ENCODE data around the gene AOC3. TPM values are rescaled to one million over a fixed set of nuclear protein-coding genes. Genes with fewer than 3 reads are reported as not detected.

AOC3 gene
- total and polyA plus RNA-seq, 2 of the 13 experiments (the other 11 are each of a cell fraction or from before 2014, with no cell fraction given), result 8.7 to 51.7 TPM

DNA sequence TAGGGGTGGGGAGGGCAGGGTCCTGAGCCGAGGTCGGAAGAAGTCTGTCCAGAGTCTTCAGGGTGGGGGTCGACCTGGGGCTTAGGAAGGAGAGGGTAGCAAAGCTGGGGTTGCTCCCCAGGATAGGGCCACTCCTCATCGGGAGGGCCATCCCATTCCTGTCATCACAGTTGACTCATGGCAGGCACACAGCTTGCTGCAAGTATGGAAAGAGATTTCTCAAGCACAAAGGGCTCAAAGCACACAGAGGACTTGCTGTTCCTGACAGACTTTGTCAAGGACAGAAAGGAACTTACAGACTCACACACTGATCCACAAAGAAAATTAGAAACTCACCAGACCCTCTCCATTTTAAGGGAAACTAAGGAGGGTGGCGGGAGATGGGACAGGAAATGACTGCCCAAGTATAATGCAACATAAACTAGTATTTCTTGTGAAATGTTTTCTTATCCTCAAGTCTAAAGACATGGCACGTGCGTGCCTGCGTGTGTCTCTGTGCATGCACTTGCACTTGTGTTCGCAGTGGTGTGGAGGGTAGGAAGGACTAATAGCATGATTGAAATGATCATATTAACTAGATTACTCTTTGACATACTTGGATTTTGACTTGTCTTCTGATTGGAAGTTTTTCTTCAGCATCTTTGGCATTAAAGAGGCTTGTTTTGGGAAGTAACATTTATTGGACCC, 4.3 kb upstream of the AOC3 start (continued):
- TF ChIP-seq, protein P1, sequence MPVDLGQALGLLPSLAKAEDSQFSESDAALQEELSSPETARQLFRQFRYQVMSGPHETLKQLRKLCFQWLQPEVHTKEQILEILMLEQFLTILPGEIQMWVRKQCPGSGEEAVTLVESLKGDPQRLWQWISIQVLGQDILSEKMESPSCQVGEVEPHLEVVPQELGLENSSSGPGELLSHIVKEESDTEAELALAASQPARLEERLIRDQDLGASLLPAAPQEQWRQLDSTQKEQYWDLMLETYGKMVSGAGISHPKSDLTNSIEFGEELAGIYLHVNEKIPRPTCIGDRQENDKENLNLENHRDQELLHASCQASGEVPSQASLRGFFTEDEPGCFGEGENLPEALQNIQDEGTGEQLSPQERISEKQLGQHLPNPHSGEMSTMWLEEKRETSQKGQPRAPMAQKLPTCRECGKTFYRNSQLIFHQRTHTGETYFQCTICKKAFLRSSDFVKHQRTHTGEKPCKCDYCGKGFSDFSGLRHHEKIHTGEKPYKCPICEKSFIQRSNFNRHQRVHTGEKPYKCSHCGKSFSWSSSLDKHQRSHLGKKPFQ (CRISPR knock-in tag; IDR thresholded peaks at IDR 0.05; ENCODE audit: insufficient replicate concordance), result no peak
- TF ChIP-seq, protein P2, sequence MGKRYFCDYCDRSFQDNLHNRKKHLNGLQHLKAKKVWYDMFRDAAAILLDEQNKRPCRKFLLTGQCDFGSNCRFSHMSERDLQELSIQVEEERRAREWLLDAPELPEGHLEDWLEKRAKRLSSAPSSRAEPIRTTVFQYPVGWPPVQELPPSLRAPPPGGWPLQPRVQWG (CRISPR knock-in tag; IDR thresholded peaks at IDR 0.05; ENCODE audit: borderline replicate concordance, low read depth), result no peak
- TF ChIP-seq CREM (IDR thresholded peaks at IDR 0.05) (no peak), CREM (CRISPR knock-in tag; IDR thresholded peaks at IDR 0.05) (no peak), ZSCAN29 (CRISPR knock-in tag; conservative IDR thresholded peaks at IDR 0.05) (no peak), POLR2G (IDR thresholded peaks at IDR 0.05; ENCODE audit: low read depth, low read length) (peak; percentile 49), ZNF446 (CRISPR knock-in tag; IDR thresholded peaks at IDR 0.05) (no peak), POLR2A (IDR thresholded peaks at IDR 0.05; ENCODE audit: insufficient read depth in 1 of 2, low read depth in 2 of 2, low read length in 2 of 2) (peak in 1 of 2 experiments; percentile 24; a peak in 1 of 4 replicates), ZFAT (CRISPR knock-in tag; conservative IDR thresholded peaks at IDR 0.05) (no peak), FOSL2 (CRISPR knock-in tag; IDR thresholded peaks at IDR 0.05) (peak; percentile 42; the same call in 1 of the 2 replicates), AGO2 (optimal IDR thresholded peaks at IDR 0.05; ENCODE audit: low read depth, low read length) (peak; percentile 31)
- TF ChIP-seq, protein P3, sequence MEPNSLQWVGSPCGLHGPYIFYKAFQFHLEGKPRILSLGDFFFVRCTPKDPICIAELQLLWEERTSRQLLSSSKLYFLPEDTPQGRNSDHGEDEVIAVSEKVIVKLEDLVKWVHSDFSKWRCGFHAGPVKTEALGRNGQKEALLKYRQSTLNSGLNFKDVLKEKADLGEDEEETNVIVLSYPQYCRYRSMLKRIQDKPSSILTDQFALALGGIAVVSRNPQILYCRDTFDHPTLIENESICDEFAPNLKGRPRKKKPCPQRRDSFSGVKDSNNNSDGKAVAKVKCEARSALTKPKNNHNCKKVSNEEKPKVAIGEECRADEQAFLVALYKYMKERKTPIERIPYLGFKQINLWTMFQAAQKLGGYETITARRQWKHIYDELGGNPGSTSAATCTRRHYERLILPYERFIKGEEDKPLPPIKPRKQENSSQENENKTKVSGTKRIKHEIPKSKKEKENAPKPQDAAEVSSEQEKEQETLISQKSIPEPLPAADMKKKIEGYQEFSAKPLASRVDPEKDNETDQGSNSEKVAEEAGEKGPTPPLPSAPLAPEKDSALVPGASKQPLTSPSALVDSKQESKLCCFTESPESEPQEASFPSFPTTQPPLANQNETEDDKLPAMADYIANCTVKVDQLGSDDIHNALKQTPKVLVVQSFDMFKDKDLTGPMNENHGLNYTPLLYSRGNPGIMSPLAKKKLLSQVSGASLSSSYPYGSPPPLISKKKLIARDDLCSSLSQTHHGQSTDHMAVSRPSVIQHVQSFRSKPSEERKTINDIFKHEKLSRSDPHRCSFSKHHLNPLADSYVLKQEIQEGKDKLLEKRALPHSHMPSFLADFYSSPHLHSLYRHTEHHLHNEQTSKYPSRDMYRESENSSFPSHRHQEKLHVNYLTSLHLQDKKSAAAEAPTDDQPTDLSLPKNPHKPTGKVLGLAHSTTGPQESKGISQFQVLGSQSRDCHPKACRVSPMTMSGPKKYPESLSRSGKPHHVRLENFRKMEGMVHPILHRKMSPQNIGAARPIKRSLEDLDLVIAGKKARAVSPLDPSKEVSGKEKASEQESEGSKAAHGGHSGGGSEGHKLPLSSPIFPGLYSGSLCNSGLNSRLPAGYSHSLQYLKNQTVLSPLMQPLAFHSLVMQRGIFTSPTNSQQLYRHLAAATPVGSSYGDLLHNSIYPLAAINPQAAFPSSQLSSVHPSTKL (CRISPR knock-in tag; IDR thresholded peaks at IDR 0.05), result 0 out of 2 replicates have a peak, but pooled peaks have one; percentile 12
- TF ChIP-seq, protein P4, sequence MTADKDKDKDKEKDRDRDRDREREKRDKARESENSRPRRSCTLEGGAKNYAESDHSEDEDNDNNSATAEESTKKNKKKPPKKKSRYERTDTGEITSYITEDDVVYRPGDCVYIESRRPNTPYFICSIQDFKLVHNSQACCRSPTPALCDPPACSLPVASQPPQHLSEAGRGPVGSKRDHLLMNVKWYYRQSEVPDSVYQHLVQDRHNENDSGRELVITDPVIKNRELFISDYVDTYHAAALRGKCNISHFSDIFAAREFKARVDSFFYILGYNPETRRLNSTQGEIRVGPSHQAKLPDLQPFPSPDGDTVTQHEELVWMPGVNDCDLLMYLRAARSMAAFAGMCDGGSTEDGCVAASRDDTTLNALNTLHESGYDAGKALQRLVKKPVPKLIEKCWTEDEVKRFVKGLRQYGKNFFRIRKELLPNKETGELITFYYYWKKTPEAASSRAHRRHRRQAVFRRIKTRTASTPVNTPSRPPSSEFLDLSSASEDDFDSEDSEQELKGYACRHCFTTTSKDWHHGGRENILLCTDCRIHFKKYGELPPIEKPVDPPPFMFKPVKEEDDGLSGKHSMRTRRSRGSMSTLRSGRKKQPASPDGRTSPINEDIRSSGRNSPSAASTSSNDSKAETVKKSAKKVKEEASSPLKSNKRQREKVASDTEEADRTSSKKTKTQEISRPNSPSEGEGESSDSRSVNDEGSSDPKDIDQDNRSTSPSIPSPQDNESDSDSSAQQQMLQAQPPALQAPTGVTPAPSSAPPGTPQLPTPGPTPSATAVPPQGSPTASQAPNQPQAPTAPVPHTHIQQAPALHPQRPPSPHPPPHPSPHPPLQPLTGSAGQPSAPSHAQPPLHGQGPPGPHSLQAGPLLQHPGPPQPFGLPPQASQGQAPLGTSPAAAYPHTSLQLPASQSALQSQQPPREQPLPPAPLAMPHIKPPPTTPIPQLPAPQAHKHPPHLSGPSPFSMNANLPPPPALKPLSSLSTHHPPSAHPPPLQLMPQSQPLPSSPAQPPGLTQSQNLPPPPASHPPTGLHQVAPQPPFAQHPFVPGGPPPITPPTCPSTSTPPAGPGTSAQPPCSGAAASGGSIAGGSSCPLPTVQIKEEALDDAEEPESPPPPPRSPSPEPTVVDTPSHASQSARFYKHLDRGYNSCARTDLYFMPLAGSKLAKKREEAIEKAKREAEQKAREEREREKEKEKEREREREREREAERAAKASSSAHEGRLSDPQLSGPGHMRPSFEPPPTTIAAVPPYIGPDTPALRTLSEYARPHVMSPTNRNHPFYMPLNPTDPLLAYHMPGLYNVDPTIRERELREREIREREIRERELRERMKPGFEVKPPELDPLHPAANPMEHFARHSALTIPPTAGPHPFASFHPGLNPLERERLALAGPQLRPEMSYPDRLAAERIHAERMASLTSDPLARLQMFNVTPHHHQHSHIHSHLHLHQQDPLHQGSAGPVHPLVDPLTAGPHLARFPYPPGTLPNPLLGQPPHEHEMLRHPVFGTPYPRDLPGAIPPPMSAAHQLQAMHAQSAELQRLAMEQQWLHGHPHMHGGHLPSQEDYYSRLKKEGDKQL (CRISPR knock-in tag; IDR thresholded peaks at IDR 0.05; ENCODE audit: low read depth), result no peak
- TF ChIP-seq, protein P5, sequence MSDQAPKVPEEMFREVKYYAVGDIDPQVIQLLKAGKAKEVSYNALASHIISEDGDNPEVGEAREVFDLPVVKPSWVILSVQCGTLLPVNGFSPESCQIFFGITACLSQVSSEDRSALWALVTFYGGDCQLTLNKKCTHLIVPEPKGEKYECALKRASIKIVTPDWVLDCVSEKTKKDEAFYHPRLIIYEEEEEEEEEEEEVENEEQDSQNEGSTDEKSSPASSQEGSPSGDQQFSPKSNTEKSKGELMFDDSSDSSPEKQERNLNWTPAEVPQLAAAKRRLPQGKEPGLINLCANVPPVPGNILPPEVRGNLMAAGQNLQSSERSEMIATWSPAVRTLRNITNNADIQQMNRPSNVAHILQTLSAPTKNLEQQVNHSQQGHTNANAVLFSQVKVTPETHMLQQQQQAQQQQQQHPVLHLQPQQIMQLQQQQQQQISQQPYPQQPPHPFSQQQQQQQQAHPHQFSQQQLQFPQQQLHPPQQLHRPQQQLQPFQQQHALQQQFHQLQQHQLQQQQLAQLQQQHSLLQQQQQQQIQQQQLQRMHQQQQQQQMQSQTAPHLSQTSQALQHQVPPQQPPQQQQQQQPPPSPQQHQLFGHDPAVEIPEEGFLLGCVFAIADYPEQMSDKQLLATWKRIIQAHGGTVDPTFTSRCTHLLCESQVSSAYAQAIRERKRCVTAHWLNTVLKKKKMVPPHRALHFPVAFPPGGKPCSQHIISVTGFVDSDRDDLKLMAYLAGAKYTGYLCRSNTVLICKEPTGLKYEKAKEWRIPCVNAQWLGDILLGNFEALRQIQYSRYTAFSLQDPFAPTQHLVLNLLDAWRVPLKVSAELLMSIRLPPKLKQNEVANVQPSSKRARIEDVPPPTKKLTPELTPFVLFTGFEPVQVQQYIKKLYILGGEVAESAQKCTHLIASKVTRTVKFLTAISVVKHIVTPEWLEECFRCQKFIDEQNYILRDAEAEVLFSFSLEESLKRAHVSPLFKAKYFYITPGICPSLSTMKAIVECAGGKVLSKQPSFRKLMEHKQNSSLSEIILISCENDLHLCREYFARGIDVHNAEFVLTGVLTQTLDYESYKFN (CRISPR knock-in tag; conservative IDR thresholded peaks at IDR 0.05), result no peak

Measured in HepG2 (cell line).